HG02840 (cell line): ENCODE results near the gene PAPOLB.

ENCODE experiments used
- ATAC-seq: cut with Tn5 transposase; IDR thresholded peaks from one replicate; pipeline ENCODE4 v1.9.1; 2021; ENCODE audit warnings: mild to moderate bottlenecking, moderate library complexity, moderate number of reproducible peaks; ENCODE audit not compliant: unreplicated experiment, low FRiP score

Gene PAPOLB

DNA sequence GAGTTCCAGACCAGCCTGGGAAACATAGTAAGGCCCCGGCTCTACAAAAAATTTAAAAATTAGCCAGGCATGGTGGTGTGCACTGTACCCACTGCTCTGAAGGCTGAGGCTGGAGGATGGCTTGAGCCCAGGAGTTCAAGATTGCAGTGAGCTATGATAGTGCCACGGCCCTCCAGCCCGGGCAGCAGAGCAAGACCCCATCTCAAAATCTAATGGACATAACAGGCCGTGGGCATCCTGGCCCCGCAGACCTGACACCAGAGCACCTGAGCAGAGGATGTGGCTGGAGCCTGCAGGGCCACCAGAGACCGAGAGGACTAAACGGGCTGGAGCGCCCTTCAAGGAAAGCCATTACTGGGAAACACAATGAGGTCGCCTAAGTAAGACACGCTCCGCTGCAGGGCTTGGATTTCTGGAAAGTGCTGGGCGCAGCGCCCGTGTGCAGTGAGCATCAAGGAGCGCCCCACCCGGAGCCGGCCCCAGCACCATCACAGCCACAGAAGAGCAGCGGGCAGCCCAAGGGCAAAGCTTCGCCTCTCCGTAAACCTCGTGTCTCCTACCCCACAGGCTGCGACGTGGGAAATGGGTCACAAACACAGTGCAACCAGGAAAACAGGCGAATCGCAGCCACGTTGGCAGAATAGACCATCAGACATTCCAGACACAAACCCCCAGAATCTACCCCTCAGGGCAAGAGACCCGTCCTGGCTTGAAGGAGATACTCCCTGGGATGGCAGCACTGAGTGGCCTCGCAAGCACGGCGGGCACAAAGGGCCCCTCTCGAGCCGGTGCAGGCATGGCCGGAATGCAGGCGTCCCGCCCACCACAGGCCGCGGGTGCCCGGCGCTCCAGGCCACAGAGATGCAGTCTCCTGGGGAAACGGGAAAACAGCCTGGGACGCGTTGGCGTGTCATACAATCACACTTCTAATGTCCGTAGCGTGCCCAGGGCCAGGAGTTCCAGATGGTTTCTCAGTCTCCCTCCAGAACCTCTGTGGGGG, 16.8 kb upstream of the PAPOLB start:
- no peak for ATAC-seq

DNA sequence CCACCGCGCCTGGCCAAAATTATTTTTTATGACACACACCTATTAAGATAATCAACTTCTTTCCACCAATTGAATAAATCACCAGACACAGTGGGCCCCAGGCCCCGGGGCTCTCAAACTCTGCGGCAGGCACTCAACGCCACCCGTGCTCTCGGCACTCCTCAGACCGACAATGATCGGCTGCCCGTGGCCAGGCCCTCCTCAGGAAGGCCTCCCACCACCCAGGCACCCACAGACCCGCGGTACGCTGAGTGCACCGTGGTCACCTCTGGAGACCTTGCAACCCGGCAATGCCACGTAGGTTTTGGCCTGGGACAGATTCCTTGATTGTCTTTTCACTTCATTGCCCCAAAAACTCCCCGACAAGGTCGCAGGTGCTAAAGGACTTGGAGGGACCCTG, 14.8 kb upstream of the PAPOLB start:
- ATAC-seq: no peak

DNA sequence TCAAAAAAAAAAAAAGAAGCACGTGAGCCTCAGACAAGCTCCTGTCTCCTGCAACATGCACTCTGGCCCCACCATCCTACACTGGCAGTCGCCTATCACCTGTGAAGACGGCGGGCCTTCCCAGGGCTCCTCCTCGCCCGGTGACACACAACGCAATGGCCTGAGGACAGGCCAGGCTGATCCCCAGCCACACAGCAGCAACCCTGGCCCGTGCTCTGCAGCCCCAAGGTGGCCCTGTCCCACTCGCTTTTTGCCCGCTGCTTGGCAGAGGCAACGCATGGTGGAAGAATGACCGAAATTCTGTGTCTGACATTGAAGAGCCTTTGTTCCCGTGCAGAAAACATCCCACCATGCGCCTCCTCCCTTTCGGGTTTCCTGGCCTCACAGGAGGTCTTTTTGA, 13.6 kb upstream of the PAPOLB start:
- ATAC-seq: no peak

DNA sequence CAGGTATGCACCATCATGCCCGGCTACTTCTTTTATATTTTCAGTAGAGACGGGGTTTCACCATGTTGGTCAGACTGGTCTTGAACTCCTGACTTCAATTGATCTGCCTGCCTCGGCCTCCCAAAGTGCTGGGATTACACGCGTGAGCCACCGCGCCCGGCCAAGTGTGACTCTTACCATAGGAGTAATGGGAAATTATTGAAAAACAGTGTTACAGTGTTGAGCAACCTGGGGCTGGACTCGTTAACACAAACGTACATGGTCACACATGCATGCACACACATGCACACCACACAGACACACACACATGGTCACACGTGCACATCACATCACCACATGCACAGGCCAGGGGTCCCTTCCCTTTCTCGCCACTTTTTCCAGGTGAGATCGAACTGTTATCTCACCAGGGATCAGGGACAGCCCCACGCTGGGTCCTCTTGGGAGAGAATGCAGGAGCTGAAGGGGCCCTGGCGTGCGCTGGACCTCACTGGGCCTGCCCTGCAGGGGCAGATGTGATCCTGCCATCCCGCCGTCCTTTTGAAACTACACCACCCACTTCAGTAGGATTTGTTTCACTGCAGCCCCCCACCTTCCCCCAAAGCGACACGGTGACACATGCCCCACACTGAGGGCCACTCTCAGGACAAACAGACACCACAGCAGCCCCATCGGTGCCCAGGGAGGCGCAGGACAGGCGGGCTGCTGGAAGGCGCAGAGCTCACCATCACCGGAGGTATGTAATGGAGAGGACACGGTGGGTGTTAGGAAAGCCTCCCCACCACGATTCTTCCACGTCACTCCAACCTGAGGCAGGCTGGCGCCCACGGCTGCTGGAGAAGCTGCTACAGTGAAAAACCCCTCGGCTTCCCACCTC, 11.5 kb upstream of the PAPOLB start:
- ATAC-seq: no peak

DNA sequence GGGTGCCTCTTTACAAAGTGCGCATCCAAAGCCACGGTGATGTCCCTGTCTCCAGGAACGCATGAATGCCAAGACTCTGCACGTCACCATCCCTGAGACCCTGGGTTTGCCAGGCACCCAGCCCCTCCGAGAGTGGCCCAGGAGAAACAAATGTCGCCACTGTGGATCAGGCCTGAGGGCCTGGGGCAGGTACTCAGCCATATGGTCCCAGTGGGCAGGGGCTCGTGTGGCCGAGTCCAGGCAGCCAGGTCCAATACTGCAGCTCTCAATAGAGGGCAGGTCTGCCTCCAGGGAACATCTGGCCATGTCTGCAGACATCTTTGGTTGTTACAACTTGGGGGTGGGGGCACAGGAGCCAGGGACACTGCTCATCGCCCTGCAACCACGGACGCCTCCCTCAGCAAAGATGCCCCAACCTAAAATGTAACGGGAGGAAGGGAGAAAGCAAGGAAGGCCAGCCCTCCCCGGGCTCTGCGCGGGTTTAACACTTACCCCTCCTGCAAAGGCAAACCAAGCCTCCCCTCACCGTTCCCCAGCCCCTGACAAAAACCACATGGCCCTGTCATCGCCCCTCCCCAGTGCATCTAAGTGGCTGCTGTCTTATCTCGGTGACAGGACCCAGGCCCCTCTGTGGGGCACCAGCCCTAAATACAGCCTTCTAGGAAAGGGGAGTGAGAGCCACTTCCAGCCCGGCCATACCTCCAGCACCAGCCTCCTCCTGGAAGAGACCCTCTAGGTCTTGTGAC, 10.3 kb upstream of the PAPOLB start:
- no peak for ATAC-seq

DNA sequence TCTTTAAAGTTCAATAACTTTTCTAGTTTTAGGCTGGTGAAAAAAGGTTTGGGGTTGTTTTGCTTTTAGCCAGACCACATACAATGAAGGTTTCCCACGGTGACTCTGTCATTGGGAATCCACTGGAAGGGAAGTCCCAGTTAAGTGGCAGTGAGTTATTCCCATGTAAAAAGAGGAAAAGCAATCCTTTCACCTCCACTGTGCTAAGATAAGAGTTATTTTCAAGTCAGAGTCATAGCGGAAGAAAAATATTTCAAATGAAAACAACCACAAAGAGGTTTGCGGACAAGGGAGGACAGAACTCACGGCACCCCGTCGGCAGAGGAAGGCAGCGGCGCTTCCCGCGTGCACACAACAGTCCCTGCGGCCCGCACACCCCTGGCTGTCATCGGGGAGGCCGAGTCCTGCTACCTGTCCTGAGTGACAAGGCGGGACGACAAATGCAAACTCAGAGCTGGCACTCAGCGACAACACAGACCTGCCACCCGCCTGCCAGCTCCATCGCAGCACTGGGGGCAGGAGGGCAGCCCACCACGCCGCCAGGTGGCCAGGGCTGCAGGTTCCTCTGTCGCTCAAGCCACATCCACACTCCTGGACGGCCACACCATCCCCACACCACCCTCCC, 9.3 kb upstream of the PAPOLB start:
- ATAC-seq: no peak

DNA sequence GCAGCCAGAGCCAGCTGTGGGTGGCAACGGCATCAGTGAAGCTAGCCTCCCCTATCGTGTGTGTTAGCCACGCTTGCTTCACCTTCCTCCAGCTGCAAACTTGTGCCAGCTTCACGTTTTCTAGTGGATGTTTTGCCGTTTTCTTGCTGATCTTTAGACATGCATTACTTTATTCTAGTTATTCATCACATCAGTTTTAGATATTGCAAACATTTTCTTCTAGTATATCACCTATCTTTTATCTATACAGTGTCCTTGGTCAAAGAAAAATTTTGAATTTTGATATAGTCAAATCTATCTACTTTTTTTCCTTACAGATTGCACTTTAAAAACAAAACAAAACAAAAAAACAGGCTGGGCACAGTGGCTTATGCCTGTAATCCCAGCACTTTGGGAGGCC, 6.7 kb upstream of the PAPOLB start:
- no peak for ATAC-seq

DNA sequence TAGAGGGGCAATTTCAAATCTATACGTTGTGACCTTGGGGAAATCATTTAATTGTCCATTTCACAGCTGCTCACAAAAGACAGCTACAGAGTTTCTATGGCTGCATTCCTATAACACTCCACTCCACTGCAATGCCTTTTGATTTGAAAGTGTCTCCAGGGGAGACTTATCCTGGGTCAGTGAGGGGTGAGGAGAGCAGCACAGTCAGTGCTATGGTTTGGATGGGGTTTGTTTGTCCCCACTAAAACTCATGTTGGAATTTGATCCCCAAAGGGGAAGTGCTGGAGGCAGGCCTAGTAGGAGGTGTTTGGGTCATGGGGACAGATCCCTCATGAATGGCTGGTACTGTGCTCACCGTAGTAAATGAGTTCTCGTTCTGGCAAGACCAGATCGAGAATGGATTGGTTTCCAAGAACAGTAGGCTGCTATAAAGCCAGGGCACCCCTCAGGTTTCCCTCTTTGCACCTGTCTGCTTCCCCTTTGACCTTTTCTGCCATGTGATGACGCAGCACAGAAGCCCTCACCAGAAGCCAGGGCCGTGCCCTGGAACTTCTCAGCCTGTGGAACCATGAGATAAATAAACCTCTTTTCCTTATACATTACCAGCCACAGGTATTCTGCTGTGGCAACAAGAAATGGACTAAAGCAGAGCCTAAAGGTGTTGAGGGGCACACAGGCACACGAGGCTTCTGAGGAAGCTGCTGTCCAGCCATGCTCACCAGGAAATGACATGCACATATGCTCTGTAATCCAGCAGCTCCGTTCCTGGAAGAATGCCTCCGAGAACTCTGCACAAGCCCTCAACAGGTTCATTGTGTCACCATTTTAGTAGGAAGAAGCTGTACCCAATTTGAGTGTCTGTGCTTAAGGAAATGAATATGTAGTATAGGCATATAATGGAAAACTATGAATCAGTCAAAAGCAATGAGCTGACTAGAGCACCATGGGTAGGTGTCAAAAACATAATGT, 5.0 kb upstream of the PAPOLB start:
- no peak for ATAC-seq

DNA sequence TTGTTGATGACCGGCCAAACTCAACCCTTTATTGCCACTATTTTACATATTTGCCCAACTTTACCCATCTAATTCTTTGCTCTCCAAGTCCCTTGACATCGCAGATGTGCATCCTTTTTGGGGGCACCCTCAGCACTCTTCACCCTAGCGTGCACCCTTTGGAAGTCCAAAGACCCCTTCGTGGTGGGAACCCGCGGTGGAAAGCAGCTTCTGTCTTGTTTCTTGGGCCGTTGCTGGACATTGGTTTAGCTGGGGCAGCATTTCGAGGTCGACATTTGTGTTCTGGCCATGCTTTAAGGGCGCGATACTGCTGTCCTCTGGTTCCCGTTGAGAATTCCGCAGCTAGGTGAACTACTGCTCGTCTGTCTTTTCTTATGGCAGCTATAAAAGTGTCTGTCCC, 326 bp upstream of the PAPOLB start:
- no peak for ATAC-seq

DNA sequence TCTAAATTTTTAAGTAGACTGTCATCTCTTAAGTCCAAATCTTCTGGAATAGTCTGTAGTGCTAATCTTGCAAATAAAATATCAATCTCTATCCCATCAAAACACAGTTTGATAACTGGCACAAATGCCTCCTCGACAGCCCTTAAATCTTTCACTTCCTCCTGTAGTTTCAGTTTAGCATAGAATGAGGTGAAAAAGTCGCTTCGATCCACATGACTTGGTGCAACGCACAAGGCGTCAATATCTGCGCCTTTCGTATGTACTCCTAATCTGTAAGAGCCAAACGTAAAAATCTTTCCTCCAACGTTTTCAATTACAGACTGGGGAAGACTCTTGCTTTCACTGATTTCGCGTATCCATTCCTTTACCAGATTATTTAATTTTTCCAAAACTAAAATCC, 603 bp downstream of the PAPOLB start:
- no peak for ATAC-seq

DNA sequence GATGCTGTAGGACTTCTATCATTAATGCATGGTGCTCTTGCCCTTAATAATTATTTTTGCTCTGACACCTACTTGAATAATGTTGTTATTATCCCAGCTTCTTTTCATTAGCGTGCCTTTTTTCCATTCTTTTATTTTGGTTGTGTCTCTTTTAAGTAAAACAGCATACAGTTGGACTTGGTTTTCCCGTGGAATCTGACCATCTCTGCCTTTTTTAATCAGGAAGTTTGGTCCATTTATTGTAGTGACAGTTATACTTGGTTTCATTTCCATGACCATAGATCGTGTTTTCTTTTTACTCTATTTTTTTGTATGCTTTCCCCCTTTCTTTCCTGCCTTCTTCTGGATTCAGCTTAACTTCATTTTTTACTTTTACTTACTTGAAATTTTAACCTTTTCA, 4.6 kb downstream of the PAPOLB start:
- no peak for ATAC-seq

DNA sequence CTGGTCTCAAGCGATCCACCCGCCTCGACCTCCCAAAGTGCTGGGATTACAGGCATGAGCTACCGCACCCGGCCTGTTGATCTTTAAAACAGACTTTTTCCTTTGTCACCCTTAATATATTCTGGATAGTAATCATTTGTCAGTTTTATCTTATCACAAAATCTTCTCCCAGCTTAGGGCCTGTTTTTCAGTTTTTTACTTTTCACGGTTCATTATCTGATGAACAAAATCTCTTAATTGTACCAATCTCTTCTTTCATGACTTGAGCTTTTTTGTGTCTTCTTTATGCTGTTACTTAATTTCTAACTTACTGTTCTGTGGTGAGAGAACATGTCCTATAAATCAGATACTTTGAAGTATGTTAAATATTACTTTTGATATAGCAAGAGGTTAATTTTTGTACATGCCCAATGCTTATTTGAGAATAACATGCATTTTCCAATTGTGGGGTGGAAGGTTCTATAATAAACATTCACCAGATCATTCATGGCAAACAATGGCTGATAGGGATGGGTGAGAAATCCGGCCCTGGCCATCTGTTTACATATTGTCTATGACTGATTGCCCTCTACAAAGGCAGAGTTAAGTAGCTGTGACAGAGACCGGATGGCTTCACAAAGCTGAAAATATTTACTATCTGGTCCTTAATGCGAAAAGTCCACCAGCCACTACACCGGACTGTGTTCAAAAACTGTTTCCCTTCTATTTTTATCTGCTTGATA, 5.3 kb downstream of the PAPOLB start:
- ATAC-seq: no peak

DNA sequence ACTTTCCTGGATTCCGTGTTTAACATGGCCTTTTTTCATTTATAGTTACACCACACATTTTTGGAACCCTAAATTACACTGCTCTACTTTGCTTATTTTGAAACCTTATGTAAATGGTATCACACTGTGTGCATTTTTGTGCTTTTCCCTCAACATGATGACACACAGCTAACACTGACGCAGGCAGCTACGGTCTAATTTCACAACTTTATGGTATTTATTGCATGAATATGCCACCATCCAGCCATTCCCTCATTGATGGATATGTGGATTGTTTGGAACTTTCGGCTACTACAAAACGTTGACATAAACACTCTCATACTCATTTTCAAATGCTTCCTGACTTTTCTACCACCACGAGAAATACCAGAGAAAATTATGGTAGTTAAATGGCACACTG, 6.9 kb downstream of the PAPOLB start:
- no peak for ATAC-seq

DNA sequence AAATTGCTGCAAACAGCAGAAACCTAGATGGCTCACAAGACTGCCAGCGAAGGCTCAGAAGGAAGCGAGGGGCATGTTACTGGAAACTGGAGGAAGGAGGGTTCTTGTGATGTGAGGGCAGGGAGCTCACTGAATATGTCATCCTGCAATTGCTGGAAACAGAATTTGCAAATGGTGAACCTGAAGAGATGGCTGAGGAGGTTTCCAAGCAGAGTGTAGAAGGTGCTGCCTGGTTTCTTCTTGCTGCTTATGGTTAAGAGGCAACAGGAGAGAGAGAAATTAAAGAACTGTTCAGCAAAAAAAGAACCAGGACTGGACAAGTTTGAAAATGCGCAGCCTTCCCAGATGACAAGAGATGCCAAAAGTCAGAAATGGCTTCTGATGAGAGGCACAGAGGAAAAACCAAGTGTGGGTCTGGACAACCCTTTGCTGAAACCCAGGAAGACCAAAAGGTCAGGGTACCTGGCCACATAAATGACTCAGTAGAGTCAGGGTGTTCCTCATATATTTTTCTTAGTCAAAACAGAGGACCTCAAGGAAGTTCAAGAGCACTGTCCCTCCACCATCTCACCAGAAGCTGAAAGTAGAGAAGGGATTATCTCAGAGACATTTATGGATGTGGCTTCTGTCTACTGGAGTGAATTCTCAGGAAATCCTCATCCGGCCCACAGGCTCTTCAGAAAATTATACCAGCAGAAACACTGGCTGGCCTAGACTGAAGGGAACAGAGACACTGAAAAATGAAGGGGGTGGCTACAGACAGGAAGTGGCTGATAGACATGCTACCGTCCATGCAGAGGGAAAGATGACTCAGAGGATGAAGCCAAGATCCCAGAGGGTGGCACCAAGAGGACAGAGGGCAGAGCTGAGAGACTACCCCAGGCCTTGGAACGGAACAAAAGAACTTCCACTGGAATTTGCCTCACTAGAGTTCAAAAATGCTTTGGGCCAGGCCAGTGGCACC, 10.1 kb downstream of the PAPOLB start:
- no peak for ATAC-seq

DNA sequence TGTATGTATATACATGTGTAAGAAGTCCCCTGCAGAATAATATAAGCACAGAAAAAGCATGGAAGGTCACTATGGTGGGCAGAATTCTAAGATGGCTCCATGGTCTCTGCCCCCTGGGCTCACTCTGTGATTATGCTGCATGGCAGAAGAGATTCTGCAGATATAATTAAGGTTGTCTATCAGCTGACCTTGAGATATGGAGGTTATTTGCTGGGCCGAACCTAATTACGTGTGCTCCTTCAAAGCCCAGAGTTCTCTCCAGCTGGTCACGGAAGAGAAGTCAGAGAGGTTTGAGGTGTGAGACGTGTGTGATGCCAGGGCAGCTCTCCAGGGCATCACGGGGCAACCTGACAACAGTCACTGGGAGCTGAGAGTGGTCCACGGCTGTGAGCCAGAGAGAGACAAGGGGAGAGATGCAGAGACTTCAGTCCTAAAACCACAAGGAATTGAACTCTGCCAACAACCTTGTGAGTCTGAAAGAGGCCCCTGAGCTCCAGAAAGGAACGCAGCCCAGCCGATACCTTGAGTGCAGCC, 11.5 kb downstream of the PAPOLB start:
- ATAC-seq: no peak

DNA sequence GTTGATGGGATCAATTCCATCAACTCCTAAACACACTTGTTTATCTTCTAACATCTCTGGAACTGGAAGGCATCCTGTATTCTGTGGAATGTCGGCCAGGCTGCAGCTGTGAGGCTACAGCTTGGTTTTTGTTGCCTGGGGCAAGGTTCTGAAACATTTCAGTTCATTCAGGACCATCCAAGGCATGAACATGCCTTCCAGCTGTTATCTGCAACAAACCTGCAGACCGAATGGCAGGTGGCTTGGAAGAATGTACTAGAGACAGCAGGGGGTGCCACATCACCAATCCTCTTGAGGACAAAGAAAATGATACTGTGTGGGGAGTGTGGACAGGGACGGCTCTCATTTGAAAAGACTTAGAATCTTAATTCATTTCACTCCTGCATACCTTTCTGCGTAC, 12.4 kb downstream of the PAPOLB start:
- no peak for ATAC-seq

DNA sequence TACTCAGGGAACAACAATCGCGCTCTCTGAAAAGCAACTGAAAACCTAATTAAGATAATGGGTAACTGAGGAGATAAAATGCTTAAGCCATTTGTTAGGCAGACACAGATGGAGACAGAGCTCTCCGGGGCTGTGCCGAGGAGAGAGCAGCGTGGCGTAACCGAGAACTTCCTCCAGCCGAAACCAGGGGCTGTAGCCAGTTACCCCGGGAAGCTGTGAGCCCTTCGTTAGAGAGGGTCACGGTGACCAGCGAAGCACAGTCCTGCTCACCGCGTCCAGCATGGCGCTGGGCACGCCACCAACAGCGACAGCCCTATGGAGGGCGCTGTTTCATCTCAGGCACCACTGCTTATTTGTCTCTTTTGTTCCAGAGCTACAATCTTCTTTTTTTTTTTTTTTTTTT, 16.1 kb downstream of the PAPOLB start:
- no peak for ATAC-seq
